Thoracic aorta (tissue), 2 donors: ENCODE measurements around the gene MYO18B. TPM values are rescaled to one million over a fixed set of nuclear protein-coding genes. Genes with fewer than 3 reads are reported as not detected.

ENCODE experiments used
- ATAC-seq: fragments of 150-250 bp; one replicate; pipeline ENCODE4 v1.8.0; 2017; ENCODE audit warnings: low read depth; ENCODE audit not compliant: insufficient number of reproducible peaks, low FRiP score
- DNase-seq: peaks from one replicate; pipeline ENCODE4 v3.0.0-alpha.2; 2020; ENCODE audit warnings: low spot score
- H3K27ac ChIP-seq, 2 donors: fragments of 200-600 bp; sonication (generic); 1 replicate in 1 of 2; 2 replicates in 1 of 2; pipeline ENCODE4 v1.5.1; 2016; ENCODE audit warnings: mild to moderate bottlenecking in 2 of 2, moderate library complexity in 2 of 2
- H3K27me3 ChIP-seq: fragments of 200-600 bp; sonication (generic); replicated peaks from 2 replicates; pipeline ENCODE4 v1.6.0; 2016; ENCODE audit warnings: mild to moderate bottlenecking; ENCODE audit not compliant: insufficient read depth
- H3K36me3 ChIP-seq: fragments of 200-600 bp; sonication (generic); one replicate; pipeline ENCODE4 v1.5.1; 2016
- H3K4me1 ChIP-seq, 2 donors: fragments of 200-600 bp; sonication (generic); 1 replicate in 1 of 2; 2 replicates in 1 of 2; pipeline versions ENCODE4 v1.5.1 to v1.6.0; 2016; ENCODE audit warnings: low read depth in 2 of 2, mild to moderate bottlenecking in 1 of 2; ENCODE audit not compliant: control insufficient read depth in 1 of 2
- H3K4me3 ChIP-seq: fragments of 200-600 bp; sonication (generic); 2 replicates; pipeline ENCODE4 v1.5.1; 2016; ENCODE audit warnings: mild to moderate bottlenecking
- H3K9me3 ChIP-seq: fragments of 200-600 bp; sonication (generic); 2 replicates; pipeline ENCODE4 v1.5.1; 2016
- total RNA-seq, 2 donors: library from RNA; depleted of rRNA; stranded (reverse); fragments of >200 nt; gene quantifications; one replicate each; pipeline versions ENCODE4 v1.1.0 to v1.2.3, GENCODE V29; 2016
- TF ChIP-seq, protein P1 (sequence below): fragments of 200-600 bp; sonication (generic); IDR thresholded peaks from one replicate; pipeline ENCODE4 v1.5.1; 2019; ENCODE audit warnings: antibody characterized with exemption

The MYO18B gene
- total RNA-seq, 2 donors from 2014 or later, result 45.6 to 73.5 TPM

DNA sequence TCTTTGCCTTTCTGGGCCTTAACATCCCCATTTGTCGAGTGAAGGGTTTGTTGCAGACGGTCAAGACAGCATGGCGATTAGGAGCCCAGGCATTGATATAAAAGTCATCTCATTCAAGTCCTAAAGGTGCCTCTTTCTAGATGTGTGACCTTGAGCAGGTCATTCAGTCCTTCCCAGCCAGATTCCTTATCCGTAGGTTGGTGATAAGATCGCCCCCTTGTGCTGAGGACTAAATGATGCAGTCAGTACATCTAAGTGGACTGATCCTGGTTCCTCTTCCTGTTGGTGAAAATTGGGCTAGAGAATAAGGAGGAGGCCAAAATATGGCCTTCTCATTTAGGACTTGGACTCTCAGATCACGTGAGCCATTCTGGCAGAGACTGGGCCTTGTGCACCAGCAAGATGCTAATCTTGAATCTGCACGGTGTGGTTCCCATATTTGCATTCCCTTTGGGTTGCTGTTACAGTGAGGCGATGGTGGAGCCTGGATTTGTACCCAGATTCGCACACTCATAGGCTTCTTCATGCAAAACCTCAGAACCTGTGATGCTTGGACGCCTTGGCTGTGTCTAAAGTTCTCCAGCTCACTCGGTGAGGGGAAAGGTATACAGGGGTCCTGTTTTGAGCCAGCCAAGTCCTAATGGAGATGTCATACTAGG is 156.8 kb downstream of the MYO18B start:
- no peak overlapping the region for H3K27ac ChIP-seq
- DNase-seq (no peak), ATAC-seq (no peak)
- no peaks in the 10 kb centered on the region for H3K9me3 ChIP-seq
- H3K27me3 ChIP-seq, result no peaks in the 10 kb centered on the region
- no peaks in the 10 kb centered on the region for H3K4me1 ChIP-seq
- H3K36me3 ChIP-seq, result peaks cover 53% of the 10 kb centered on the region
- H3K4me3 ChIP-seq, result no peak overlapping the region
- TF ChIP-seq, protein P1, sequence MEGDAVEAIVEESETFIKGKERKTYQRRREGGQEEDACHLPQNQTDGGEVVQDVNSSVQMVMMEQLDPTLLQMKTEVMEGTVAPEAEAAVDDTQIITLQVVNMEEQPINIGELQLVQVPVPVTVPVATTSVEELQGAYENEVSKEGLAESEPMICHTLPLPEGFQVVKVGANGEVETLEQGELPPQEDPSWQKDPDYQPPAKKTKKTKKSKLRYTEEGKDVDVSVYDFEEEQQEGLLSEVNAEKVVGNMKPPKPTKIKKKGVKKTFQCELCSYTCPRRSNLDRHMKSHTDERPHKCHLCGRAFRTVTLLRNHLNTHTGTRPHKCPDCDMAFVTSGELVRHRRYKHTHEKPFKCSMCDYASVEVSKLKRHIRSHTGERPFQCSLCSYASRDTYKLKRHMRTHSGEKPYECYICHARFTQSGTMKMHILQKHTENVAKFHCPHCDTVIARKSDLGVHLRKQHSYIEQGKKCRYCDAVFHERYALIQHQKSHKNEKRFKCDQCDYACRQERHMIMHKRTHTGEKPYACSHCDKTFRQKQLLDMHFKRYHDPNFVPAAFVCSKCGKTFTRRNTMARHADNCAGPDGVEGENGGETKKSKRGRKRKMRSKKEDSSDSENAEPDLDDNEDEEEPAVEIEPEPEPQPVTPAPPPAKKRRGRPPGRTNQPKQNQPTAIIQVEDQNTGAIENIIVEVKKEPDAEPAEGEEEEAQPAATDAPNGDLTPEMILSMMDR, result no peak

DNA sequence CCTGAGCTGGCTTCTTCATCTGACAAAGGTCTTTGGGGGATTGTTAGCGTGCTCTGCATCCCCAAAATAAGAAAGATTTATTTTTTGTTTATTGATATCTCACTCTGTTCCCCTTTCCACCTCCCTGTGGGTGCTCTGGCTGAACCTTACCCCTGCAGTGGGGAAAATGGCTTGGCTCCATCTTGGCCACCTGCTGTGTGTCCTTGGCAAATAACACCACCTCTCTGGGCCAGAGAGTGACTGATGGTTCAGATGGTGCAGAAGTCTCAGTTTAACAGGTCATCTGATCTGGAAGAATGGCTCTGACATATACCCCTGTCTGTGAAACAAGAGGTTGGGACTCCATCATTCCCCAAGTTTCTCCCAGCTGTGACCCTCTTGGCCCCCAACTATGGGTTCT is 157.6 kb downstream of the MYO18B start:
- no peaks in the 10 kb centered on the region for H3K27me3 ChIP-seq
- no peak overlapping the region for H3K4me3 ChIP-seq
- TF ChIP-seq, protein P1, result no peak
- H3K36me3 ChIP-seq, result peaks cover 59% of the 10 kb centered on the region
- H3K4me1 ChIP-seq, result no peaks in the 10 kb centered on the region
- H3K9me3 ChIP-seq, result no peaks in the 10 kb centered on the region
- DNase-seq, result no peak
- H3K27ac ChIP-seq, result no peak overlapping the region
- ATAC-seq, result no peak

DNA sequence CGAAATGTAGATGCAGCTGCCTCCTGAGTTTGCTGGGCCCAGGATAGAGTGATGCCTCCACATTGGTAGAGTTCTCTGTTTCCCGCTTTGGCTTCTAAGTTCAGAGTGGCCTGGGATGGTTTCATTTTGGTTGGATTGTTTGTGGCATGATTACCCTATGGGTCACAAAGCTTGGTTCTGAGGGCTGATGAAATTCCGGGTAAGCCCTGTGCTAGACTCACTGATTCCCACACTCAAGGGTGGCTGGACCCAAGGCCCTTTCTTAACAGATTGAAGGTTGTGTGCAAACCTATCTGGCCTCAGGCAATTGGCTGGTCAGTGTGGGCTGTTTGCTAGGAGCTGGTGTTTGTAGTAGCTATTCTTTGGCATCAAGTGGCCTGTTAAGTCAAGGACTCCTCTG is 158.4 kb downstream of the MYO18B start:
- ATAC-seq (no peak), DNase-seq (no peak)
- Histone ChIP-seq H3K27ac (no peak overlapping the region), H3K4me3 (no peak overlapping the region), H3K4me1 (no peaks in the 10 kb centered on the region), H3K36me3 (peaks cover 58% of the 10 kb centered on the region), H3K9me3 (no peaks in the 10 kb centered on the region), H3K27me3 (no peaks in the 10 kb centered on the region)
- TF ChIP-seq, protein P1, result no peak

DNA sequence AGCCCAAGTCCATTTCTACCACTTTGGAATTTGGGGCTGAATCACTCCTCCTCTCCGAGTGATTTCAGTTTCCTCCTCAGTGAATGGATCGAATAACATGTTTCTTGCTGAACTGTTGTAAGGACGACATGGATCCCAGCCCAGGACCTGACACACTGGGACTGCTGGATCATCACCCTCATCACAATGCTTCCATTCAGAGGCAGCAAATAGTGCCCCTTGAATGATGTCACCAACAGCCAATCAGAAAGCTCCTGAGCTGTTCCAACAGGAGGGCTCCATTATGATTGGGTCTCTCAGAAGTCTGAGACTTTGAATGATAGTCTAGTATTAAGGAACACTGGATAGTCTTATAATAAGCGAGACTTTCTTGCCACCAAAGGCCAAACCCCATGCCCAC is 158.9 kb downstream of the MYO18B start:
- TF ChIP-seq, protein P1, result no peak
- Histone ChIP-seq H3K4me3 (no peak overlapping the region), H3K9me3 (no peaks in the 10 kb centered on the region), H3K36me3 (peaks cover 53% of the 10 kb centered on the region), H3K27me3 (no peaks in the 10 kb centered on the region), H3K4me1 (no peaks in the 10 kb centered on the region), H3K27ac (no peak overlapping the region)
- DNase-seq (no peak), ATAC-seq (no peak)

DNA sequence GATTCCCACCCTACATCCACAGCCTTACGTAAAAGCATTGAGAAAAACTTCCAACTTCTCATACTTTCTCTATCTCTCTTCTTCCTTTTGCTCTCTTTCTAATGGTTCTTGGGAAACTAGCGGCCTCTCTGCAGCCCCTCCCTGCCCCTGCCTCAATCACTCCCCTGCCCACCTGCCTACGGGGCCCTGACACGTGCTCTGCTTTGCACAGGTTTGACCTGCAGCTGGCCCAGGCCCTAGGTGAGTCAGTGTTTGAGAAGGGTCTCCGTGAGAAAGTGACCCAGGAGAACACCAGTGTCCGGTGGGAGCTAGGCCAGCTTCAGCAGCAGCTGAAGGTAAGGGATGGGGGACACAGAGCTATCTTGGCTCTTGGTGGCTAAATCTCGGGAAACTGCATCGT is 160.4 kb downstream of the MYO18B start:
- ATAC-seq, result no peak
- Histone ChIP-seq H3K4me3 (no peak overlapping the region), H3K9me3 (no peaks in the 10 kb centered on the region), H3K36me3 (peaks cover 48% of the 10 kb centered on the region), H3K27ac (no peak overlapping the region), H3K27me3 (no peaks in the 10 kb centered on the region), H3K4me1 (no peaks in the 10 kb centered on the region)
- DNase-seq, result no peak
- TF ChIP-seq, protein P1, result no peak
